Subcutaneous adipose tissue (tissue), 4 donors: ENCODE data around the gene PLA2G4C. TPM values are rescaled to one million over a fixed set of nuclear protein-coding genes. Genes with fewer than 3 reads are reported as not detected.

Experiments used
- CTCF ChIP-seq: fragments of 450-650 bp; IDR thresholded peaks from one replicate; pipeline ENCODE4 v1.5.1; 2016; ENCODE audit warnings: low read depth, mild to moderate bottlenecking, control low read depth, antibody characterized with exemption, moderate library complexity
- total RNA-seq, 4 donors: library from RNA; depleted of rRNA; stranded (reverse); fragments of >200 nt; gene quantifications; one replicate each; pipeline ENCODE4 v1.1.0, GENCODE V29; 2016

PLA2G4C gene
- total RNA-seq, 4 donors from 2014 or later, result 3.5 to 11.1 (median 8.9) TPM

- TF ChIP-seq CTCF, result no peak
These were observed 87.1 kb downstream of the PLA2G4C start for GRCh38 chr19:48023518-48023917.

- no peak for TF ChIP-seq CTCF
These were observed 87.6 kb downstream of the PLA2G4C start for GRCh38 chr19:48023011-48023410.

- no peak for TF ChIP-seq CTCF
These were observed 89.9 kb downstream of the PLA2G4C start for GRCh38 chr19:48020686-48021085.

- TF ChIP-seq CTCF, result no peak
These were observed 99.5 kb downstream of the PLA2G4C start for GRCh38 chr19:48010932-48011758.

GRCh38 chr19:48006762-48007161, 103.9 kb downstream of the PLA2G4C start:
- TF ChIP-seq CTCF, result no peak

GRCh38 chr19:48004236-48004635, 106.4 kb downstream of the PLA2G4C start:
- no peak for TF ChIP-seq CTCF

GRCh38 chr19:48000846-48001245, 109.8 kb downstream of the PLA2G4C start:
- TF ChIP-seq CTCF, result no peak
